A549 (cell line): ENCODE measurements around the gene CNTF.

Source experiments
- ATOH8 ChIP-seq: fragments of 250-450 bp; sonication (Bioruptor Pico); IDR thresholded peaks from 2 replicates; pipeline ENCODE4 v1.5.0; 2020; ENCODE audit warnings: low read depth, mild to moderate bottlenecking, moderate library complexity
- BHLHE40 ChIP-seq: IDR thresholded peaks from 2 replicates; pipeline ENCODE4 v1.6.1; 2012; ENCODE audit warnings: low read depth, low read length, inconsistent platforms
- CEBPB ChIP-seq, 2 experiments: fragments of >200 bp in 1 of 2; sonication (Bioruptor Twin) in 1 of 2; formaldehyde crosslinking in 1 of 2; IDR thresholded peaks; 2 replicates each; pipeline ENCODE4 v1.6.1; 2012 to 2016
- CHD2 ChIP-seq: fragments of 150-350 bp; IDR thresholded peaks from 2 replicates; pipeline ENCODE4 v1.6.1; 2014; ENCODE audit warnings: low read length; ENCODE audit not compliant: partially characterized antibody
- CTCF ChIP-seq: fragments of >200 bp; sonication (Bioruptor Twin); formaldehyde crosslinking; IDR thresholded peaks from 3 replicates; pipeline ENCODE4 v1.5.1; 2016
- HOXA7 ChIP-seq: fragments of 250-450 bp; sonication (Bioruptor Pico); IDR thresholded peaks from 2 replicates; pipeline ENCODE4 v1.5.0; 2020; ENCODE audit warnings: mild to moderate bottlenecking, moderate library complexity
- POLR2A ChIP-seq: IDR thresholded peaks from 2 replicates; pipeline ENCODE4 v1.6.1; 2012; ENCODE audit warnings: mild to moderate bottlenecking, low read length
- RAD21 ChIP-seq, 2 experiments: fragments of >200 bp in 1 of 2; sonication (Bioruptor Twin) in 1 of 2; formaldehyde crosslinking in 1 of 2; IDR thresholded peaks in 1 of 2; conservative IDR thresholded peaks in 1 of 2; 2 replicates in 1 of 2; 3 replicates in 1 of 2; pipeline ENCODE4 v1.6.1; 2012 to 2018; ENCODE audit warnings: inconsistent platforms in 1 of 2
- RNF2 ChIP-seq: fragments of 200-600 bp; sonication (generic); IDR thresholded peaks from 2 replicates; pipeline ENCODE4 v1.6.1; 2016; ENCODE audit warnings: low read depth, mild to moderate bottlenecking, antibody characterized with exemption, moderate library complexity, borderline replicate concordance
- TFCP2L1 ChIP-seq: fragments of 250-450 bp; sonication (Bioruptor Pico); IDR thresholded peaks from 2 replicates; pipeline ENCODE4 v1.5.0; 2021; ENCODE audit warnings: mild to moderate bottlenecking
- USF2 ChIP-seq: fragments of 450-650 bp; IDR thresholded peaks from 2 replicates; pipeline ENCODE4 v1.6.1; 2014; ENCODE audit warnings: antibody characterized with exemption

- TF ChIP-seq RAD21 (conservative IDR thresholded peaks at IDR 0.05 in 1 of 2, IDR thresholded peaks at IDR 0.05 in 1 of 2) (no peak), CTCF (no peak), ATOH8 (CRISPR knock-in tag) (no peak), POLR2A (no peak), CHD2 (no peak), USF2 (no peak), BHLHE40 (peak; percentile 89), HOXA7 (CRISPR knock-in tag) (no peak), TFCP2L1 (CRISPR knock-in tag) (no peak), CEBPB (IDR thresholded peaks at IDR 0.05) (no peak), RNF2 (no peak)
These were observed 44.3 kb upstream of the CNTF start for GRCh38 chr11:58578136-58578634.
